OCI-LY1 (cell line): ENCODE measurements around the gene ATP12A.

ENCODE experiments used
- H2AFZ ChIP-seq: fragments of 200-600 bp; sonication (generic), shearing (Covaris generic); 2 replicates; pipeline ENCODE4 v1.6.0; 2014; ENCODE audit warnings: antibody characterized with exemption, mild to moderate bottlenecking, low read length
- H3F3A ChIP-seq: fragments of 200-600 bp; sonication (generic), shearing (Covaris generic); 2 replicates; pipeline ENCODE4 v1.6.0; 2014; ENCODE audit warnings: mild to moderate bottlenecking, antibody characterized with exemption, low read length, moderate library complexity; ENCODE audit not compliant: insufficient read depth
- H3K27ac ChIP-seq: fragments of 200-600 bp; sonication (generic); 2 replicates; pipeline ENCODE4 v1.5.1; 2014; ENCODE audit warnings: low read length, mixed run types, mild to moderate bottlenecking, low read depth; ENCODE audit not compliant: poor library complexity, severe bottlenecking
- H3K27me3 ChIP-seq: fragments of 200-600 bp; sonication (generic); 2 replicates; pipeline ENCODE4 v1.6.0; 2014; ENCODE audit warnings: antibody characterized with exemption, mild to moderate bottlenecking, low read length, moderate library complexity; ENCODE audit not compliant: insufficient read depth
- H3K36me3 ChIP-seq: fragments of 200-600 bp; sonication (generic); 2 replicates; pipeline ENCODE4 v1.6.1; 2014; ENCODE audit warnings: mild to moderate bottlenecking, antibody characterized with exemption, low read length, moderate library complexity, mixed read lengths; ENCODE audit not compliant: insufficient read depth
- H3K4me1 ChIP-seq: fragments of 200-600 bp; sonication (generic); 2 replicates; pipeline ENCODE4 v1.5.1; 2014; ENCODE audit warnings: mild to moderate bottlenecking, low read length, moderate library complexity; ENCODE audit not compliant: insufficient read depth, severe bottlenecking
- H3K4me2 ChIP-seq: fragments of 200-600 bp; sonication (generic), shearing (Covaris generic); 2 replicates; pipeline ENCODE4 v1.6.1; 2014; ENCODE audit warnings: low read length
- H3K4me3 ChIP-seq: fragments of 200-600 bp; sonication (generic); 2 replicates; pipeline ENCODE4 v1.5.1; 2014; ENCODE audit warnings: low read length, low read depth, mild to moderate bottlenecking, mixed read lengths; ENCODE audit not compliant: poor library complexity, severe bottlenecking
- H3K79me2 ChIP-seq: fragments of 200-600 bp; shearing (Covaris generic); 2 replicates; pipeline ENCODE4 v1.6.1; 2016; ENCODE audit warnings: mixed run types, low read length, mixed read lengths; ENCODE audit not compliant: insufficient read depth
- H3K9ac ChIP-seq: fragments of 200-600 bp; sonication (generic), shearing (Covaris generic); 2 replicates; pipeline ENCODE4 v1.6.1; 2014; ENCODE audit warnings: mild to moderate bottlenecking, low read length, mixed read lengths
- H3K9me2 ChIP-seq: fragments of 200-600 bp; sonication (generic), shearing (Covaris generic); 2 replicates; pipeline ENCODE4 v1.6.1; 2014; ENCODE audit warnings: low read depth, mild to moderate bottlenecking, low read length, mixed read lengths
- H3K9me3 ChIP-seq: fragments of 200-600 bp; shearing (Covaris generic); 2 replicates; pipeline ENCODE4 v1.6.1; 2014; ENCODE audit warnings: low read length, mixed read lengths
- H4K20me1 ChIP-seq: fragments of 200-600 bp; sonication (generic), shearing (Covaris generic); 2 replicates; pipeline ENCODE4 v1.6.0; 2016; ENCODE audit warnings: mild to moderate bottlenecking, low read length; ENCODE audit not compliant: insufficient read depth
- CTCF ChIP-seq: fragments of 200-600 bp; sonication (generic), shearing (Covaris generic); IDR thresholded peaks from 2 replicates; pipeline ENCODE4 v1.5.1; 2017; ENCODE audit warnings: mild to moderate bottlenecking, antibody characterized with exemption, low read length, moderate library complexity, mixed read lengths
- EZH2 ChIP-seq: fragments of 200-600 bp; sonication (generic), shearing (Covaris generic); IDR thresholded peaks from 2 replicates; pipeline ENCODE4 v1.8.0; 2017; ENCODE audit warnings: borderline replicate concordance, mixed run types, mild to moderate bottlenecking, antibody characterized with exemption, low read length, moderate library complexity, mixed read lengths

Gene ATP12A

GRCh38 chr13:24681930-24682329, 1.7 kb downstream of the ATP12A start:
- TF ChIP-seq EZH2 (no peak), CTCF (no peak)
- no peak overlapping the region for H3K9ac ChIP-seq
- no peak overlapping the region for H3K4me3 ChIP-seq
- no peaks in the 10 kb centered on the region for H3K9me3 ChIP-seq
- H3K27ac ChIP-seq: no peak overlapping the region
- H3K79me2 ChIP-seq: no peaks in the 10 kb centered on the region
- peaks cover 3% of the 10 kb centered on the region for H3K4me1 ChIP-seq
- H3K4me2 ChIP-seq: no peak overlapping the region
- H3K27me3 ChIP-seq: peaks cover 4% of the 10 kb centered on the region; the same call in 1 of the 2 replicates
- no peaks in the 10 kb centered on the region for H3K9me2 ChIP-seq
- no peak overlapping the region for H2AFZ ChIP-seq
- no peaks in the 10 kb centered on the region for H3K36me3 ChIP-seq
- no peaks in the 10 kb centered on the region for H4K20me1 ChIP-seq
- no peaks in the 10 kb centered on the region for H3F3A ChIP-seq

GRCh38 chr13:24682353-24682752, 2.1 kb downstream of the ATP12A start:
- H3K4me1 ChIP-seq: peaks cover 3% of the 10 kb centered on the region
- H3F3A ChIP-seq: no peaks in the 10 kb centered on the region
- no peaks in the 10 kb centered on the region for H3K36me3 ChIP-seq
- TF ChIP-seq EZH2 (no peak), CTCF (no peak)
- no peaks in the 10 kb centered on the region for H3K9me3 ChIP-seq
- H2AFZ ChIP-seq: no peak overlapping the region
- H3K27me3 ChIP-seq: no peaks in the 10 kb centered on the region
- no peak overlapping the region for H3K4me3 ChIP-seq
- H3K27ac ChIP-seq: no peak overlapping the region
- no peaks in the 10 kb centered on the region for H3K79me2 ChIP-seq
- no peaks in the 10 kb centered on the region for H3K9me2 ChIP-seq
- no peak overlapping the region for H3K9ac ChIP-seq
- H3K4me2 ChIP-seq: no peak overlapping the region
- no peaks in the 10 kb centered on the region for H4K20me1 ChIP-seq

DNA sequence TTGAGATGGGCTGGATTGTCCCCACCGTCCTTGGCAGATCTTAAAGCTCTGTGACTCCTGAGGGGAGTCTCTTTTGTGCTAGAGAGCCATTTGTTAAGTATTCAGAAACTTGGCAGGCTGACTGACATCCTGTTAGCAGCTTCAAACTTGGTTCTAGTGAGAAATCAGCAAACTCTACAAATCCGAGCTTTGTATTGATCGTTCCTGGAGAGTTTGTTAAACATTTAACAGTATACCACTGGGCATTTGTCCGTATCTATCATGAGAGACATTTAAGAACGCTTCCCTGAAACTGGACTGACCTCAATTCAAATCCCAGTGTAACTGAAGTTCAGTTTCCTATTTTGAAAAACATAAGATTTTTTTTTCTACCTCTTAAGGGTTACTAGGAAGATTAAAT, 3.1 kb downstream of the ATP12A start:
- H3K9me3 ChIP-seq: no peaks in the 10 kb centered on the region
- no peaks in the 10 kb centered on the region for H3K9me2 ChIP-seq
- no peaks in the 10 kb centered on the region for H3F3A ChIP-seq
- no peak overlapping the region for H3K4me3 ChIP-seq
- H3K27me3 ChIP-seq: no peaks in the 10 kb centered on the region
- H2AFZ ChIP-seq: no peak overlapping the region
- no peak overlapping the region for H3K4me2 ChIP-seq
- no peaks in the 10 kb centered on the region for H3K79me2 ChIP-seq
- H3K27ac ChIP-seq: no peak overlapping the region
- H3K36me3 ChIP-seq: no peaks in the 10 kb centered on the region
- H3K9ac ChIP-seq: no peak overlapping the region
- TF ChIP-seq EZH2 (no peak), CTCF (no peak)
- no peaks in the 10 kb centered on the region for H4K20me1 ChIP-seq
- H3K4me1 ChIP-seq: peaks cover 3% of the 10 kb centered on the region
